OCI-LY1 (cell line): Measurements from ENCODE around the gene SLC6A3.

Experiments
- CTCF ChIP-seq: fragments of 200-600 bp; sonication (generic), shearing (Covaris generic); IDR thresholded peaks from 2 replicates; pipeline ENCODE4 v1.5.1; 2017; ENCODE audit warnings: mild to moderate bottlenecking, antibody characterized with exemption, low read length, moderate library complexity, mixed read lengths
- EZH2 ChIP-seq: fragments of 200-600 bp; sonication (generic), shearing (Covaris generic); IDR thresholded peaks from 2 replicates; pipeline ENCODE4 v1.8.0; 2017; ENCODE audit warnings: borderline replicate concordance, mixed run types, mild to moderate bottlenecking, antibody characterized with exemption, low read length, moderate library complexity, mixed read lengths

DNA sequence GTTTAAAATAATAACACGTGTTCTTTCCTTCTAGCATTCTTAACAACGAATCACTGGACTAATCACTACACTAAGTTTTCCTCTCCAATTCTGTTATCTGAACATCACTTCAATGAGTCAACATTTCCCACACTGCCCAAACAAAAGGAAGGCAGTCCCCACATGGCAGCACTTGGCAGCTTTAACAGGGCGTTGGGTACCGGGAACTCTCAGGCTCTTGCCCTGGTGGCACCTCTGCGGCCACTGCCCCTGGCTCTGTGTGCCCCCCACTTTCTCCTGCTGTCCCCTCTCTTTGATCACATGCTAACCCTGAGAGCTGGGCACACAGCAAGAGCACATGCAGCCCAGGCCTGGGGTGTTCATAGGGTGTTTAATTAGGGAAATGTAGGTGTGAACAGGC is 15.7 kb downstream of the SLC6A3 start:
- TF ChIP-seq CTCF (no peak), EZH2 (no peak)
